Keratinocyte (primary cell): Measurements from ENCODE around the gene TFR2. TPM values are rescaled to one million over a fixed set of nuclear protein-coding genes. Genes with fewer than 3 reads are reported as not detected.
A peak's percentile ranks its signal among the peaks of the same experiment; 100 is the strongest.

Source experiments
- DNase-seq: peaks from one replicate; pipeline ENCODE4 v3.0.0-alpha.2; 2011; ENCODE audit warnings: low read depth, missing footprints, low spot score
- FAIRE-seq: peaks from 2 replicates; lab custom pipeline; 2011; peaks lifted over from hg19 to GRCh38; lab: Jason Lieb, UNC
- H2AFZ ChIP-seq: 2 replicates; pipeline ENCODE4 v1.6.0; 2012; ENCODE audit warnings: low read length, control low read depth, inconsistent platforms; ENCODE audit not compliant: control insufficient read depth
- H3K27ac ChIP-seq: 2 replicates; pipeline ENCODE4 v1.5.1; 2011; ENCODE audit warnings: low read length; ENCODE audit not compliant: control insufficient read depth, insufficient read depth
- H3K27me3 ChIP-seq: 3 replicates; pipeline ENCODE4 v1.6.0; 2011; ENCODE audit warnings: low read length; ENCODE audit not compliant: control insufficient read depth, insufficient read depth; ENCODE audit errors: extremely low read depth
- H3K36me3 ChIP-seq, 2 experiments: 2 replicates in 1 of 2; 3 replicates in 1 of 2; pipeline ENCODE4 v1.5.1; 2011; ENCODE audit warnings: low read length in 2 of 2, mild to moderate bottlenecking in 1 of 2; ENCODE audit not compliant: control insufficient read depth in 2 of 2, insufficient read depth in 2 of 2; ENCODE audit errors: extremely low read depth in 1 of 2
- H3K4me1 ChIP-seq: 3 replicates; pipeline ENCODE4 v1.5.1; 2011; ENCODE audit warnings: low read length; ENCODE audit not compliant: control insufficient read depth, insufficient read depth; ENCODE audit errors: extremely low read depth
- H3K4me2 ChIP-seq: 3 replicates; pipeline ENCODE4 v1.6.0; 2011; ENCODE audit warnings: low read depth, low read length; ENCODE audit not compliant: control insufficient read depth, insufficient read depth; ENCODE audit errors: extremely low read depth
- H3K4me3 ChIP-seq, 3 experiments: fragments of 200-600 bp in 1 of 3; sonication (generic) in 1 of 3; 2 replicates in 2 of 3; 3 replicates in 1 of 3; pipeline ENCODE4 v1.5.1; 2011 to 2016; ENCODE audit warnings: low read length in 3 of 3, mild to moderate bottlenecking in 3 of 3, control low read depth in 2 of 3, inconsistent platforms in 1 of 3, low read depth in 1 of 3, mixed read lengths in 1 of 3, mixed run types in 1 of 3, moderate library complexity in 1 of 3; ENCODE audit not compliant: control insufficient read depth in 2 of 3, insufficient read depth in 2 of 3; ENCODE audit errors: extremely low read depth in 1 of 3
- H3K79me2 ChIP-seq: 2 replicates; pipeline ENCODE4 v1.6.0; 2012; ENCODE audit warnings: low read length; ENCODE audit not compliant: control insufficient read depth, insufficient read depth
- H3K9ac ChIP-seq: 3 replicates; pipeline ENCODE4 v1.6.0; 2011; ENCODE audit warnings: low read length; ENCODE audit not compliant: control insufficient read depth, insufficient read depth; ENCODE audit errors: extremely low read depth
- H3K9me1 ChIP-seq: 3 replicates; pipeline ENCODE4 v1.6.0; 2011; ENCODE audit warnings: low read length; ENCODE audit not compliant: control insufficient read depth, insufficient read depth; ENCODE audit errors: extremely low read depth
- H3K9me3 ChIP-seq: 2 replicates; pipeline ENCODE4 v1.5.1; 2012; ENCODE audit warnings: low read depth, low read length; ENCODE audit not compliant: control insufficient read depth
- H4K20me1 ChIP-seq: 3 replicates; pipeline ENCODE4 v1.6.0; 2011; ENCODE audit warnings: low read length; ENCODE audit not compliant: control insufficient read depth, insufficient read depth; ENCODE audit errors: extremely low read depth
- EZH2 ChIP-seq: IDR thresholded peaks from one replicate; pipeline ENCODE4 v1.6.1; 2012; ENCODE audit warnings: inconsistent platforms, mild to moderate bottlenecking, low read length, moderate library complexity
- dilution Hi-C: fragments of 300-500 bp; cut with MboI; formaldehyde crosslinking; loops from one replicate; pipeline ENCODE4 v1.7.0; 2020; ENCODE audit warnings: low sequenced_read_pairs; ENCODE audit not compliant: extremely low pct_ligation_motif_present
- polyA plus RNA-seq, 5 experiments: library from polyadenylated mRNA; depleted of rRNA in 3 of 5; stranded (reverse) in 3 of 5; stranded (forward) in 1 of 5; unstranded in 1 of 5; fragments of >200 nt; gene quantifications; 1 replicate in 1 of 5; 2 replicates in 3 of 5; 3 replicates in 1 of 5; pipeline versions ENCODE4 v1.2.1 to v1.2.3, GENCODE V29; 2011 to 2012; ENCODE audit warnings: missing spikeins in 2 of 5, low read depth in 1 of 5, low replicate concordance in 1 of 5
- TF ChIP-seq, protein P1 (sequence below), 3 experiments: IDR thresholded peaks in 1 of 3; conservative IDR thresholded peaks in 1 of 3; optimal IDR thresholded peaks in 1 of 3; 2 replicates in 2 of 3; 3 replicates in 1 of 3; pipeline versions ENCODE3 to v1.5.1; 2011; ENCODE audit warnings: low read length in 3 of 3, mild to moderate bottlenecking in 3 of 3, moderate library complexity in 2 of 3, control low read depth in 1 of 3, inconsistent platforms in 1 of 3; ENCODE audit not compliant: insufficient read depth in 2 of 3; ENCODE audit errors: extremely low read depth in 1 of 3

TFR2 gene
- polyA plus RNA-seq, 1 donor (not counting 4 experiments of a cell fraction or from before 2014, with no cell fraction given): 0.12 TPM

DNA sequence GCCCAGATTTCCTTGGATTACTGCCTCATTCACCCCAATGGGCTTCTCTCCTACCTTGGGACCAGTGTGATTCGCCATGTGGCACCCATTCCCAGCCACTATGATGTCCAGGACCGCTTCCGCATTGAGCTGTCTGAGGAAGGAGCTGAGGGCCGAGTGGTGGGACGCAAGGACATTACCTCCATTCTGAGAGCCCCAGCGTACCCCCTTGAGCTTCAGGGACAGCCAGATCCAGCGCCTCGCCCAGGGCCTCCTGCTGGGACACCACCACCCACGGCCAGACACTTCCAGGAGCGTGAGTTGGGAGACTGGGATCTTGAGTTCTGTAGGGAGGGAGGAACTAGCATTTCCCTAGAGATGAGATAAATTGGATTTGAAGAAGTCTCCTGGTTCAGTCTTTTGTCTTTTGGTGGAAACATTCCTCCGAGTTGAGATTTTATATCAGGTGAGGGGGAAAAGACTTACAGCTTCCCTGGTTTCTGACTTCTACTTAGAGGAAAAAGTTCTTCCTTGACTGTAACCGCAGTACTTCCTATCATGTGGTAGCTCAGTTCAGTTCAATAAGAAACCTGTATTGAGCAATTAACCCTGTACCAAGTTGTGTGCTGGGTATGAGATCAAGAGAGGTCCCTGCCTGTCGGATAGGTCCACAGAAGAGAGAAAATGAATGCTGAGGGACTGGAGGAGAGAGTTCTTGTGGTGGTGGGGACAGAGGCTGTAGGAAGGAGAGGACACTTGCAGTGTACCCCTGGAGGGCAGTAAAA, 27.8 kb downstream of the TFR2 start:
- H2AFZ ChIP-seq: no peak overlapping the region
- no peaks in the 10 kb centered on the region for H3K27me3 ChIP-seq
- no peaks in the 10 kb centered on the region for H3K9me1 ChIP-seq
- peak overlapping the region in 2 of 3 experiments; percentile 90 to 92 for H3K4me3 ChIP-seq
- H3K9ac ChIP-seq: no peak overlapping the region
- H3K4me2 ChIP-seq: peak overlapping the region; percentile 88
- no peaks in the 10 kb centered on the region for H3K36me3 ChIP-seq
- no peaks in the 10 kb centered on the region for H3K9me3 ChIP-seq
- FAIRE-seq (no peak), DNase-seq (no peak)
- H3K4me1 ChIP-seq: peaks cover 9% of the 10 kb centered on the region
- no peaks in the 10 kb centered on the region for H3K79me2 ChIP-seq
- no peaks in the 10 kb centered on the region for H4K20me1 ChIP-seq
- TF ChIP-seq, protein P1, sequence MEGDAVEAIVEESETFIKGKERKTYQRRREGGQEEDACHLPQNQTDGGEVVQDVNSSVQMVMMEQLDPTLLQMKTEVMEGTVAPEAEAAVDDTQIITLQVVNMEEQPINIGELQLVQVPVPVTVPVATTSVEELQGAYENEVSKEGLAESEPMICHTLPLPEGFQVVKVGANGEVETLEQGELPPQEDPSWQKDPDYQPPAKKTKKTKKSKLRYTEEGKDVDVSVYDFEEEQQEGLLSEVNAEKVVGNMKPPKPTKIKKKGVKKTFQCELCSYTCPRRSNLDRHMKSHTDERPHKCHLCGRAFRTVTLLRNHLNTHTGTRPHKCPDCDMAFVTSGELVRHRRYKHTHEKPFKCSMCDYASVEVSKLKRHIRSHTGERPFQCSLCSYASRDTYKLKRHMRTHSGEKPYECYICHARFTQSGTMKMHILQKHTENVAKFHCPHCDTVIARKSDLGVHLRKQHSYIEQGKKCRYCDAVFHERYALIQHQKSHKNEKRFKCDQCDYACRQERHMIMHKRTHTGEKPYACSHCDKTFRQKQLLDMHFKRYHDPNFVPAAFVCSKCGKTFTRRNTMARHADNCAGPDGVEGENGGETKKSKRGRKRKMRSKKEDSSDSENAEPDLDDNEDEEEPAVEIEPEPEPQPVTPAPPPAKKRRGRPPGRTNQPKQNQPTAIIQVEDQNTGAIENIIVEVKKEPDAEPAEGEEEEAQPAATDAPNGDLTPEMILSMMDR (optimal IDR thresholded peaks at IDR 0.05 in 1 of 3, IDR thresholded peaks at IDR 0.05 in 1 of 3, conservative IDR thresholded peaks at IDR 0.05 in 1 of 3; ENCODE audit: extremely low read depth in 1 of 3, insufficient read depth in 2 of 3, low read length in 3 of 3): no peak
- TF ChIP-seq EZH2: no peak
- dilution Hi-C loops: no loop called here
- H3K27ac ChIP-seq: no peak overlapping the region

GRCh38 chr7:100612730-100613390, 28.5 kb downstream of the TFR2 start:
- no peak for TF ChIP-seq EZH2
- TF ChIP-seq, protein P1 (optimal IDR thresholded peaks at IDR 0.05 in 1 of 3, IDR thresholded peaks at IDR 0.05 in 1 of 3, conservative IDR thresholded peaks at IDR 0.05 in 1 of 3; ENCODE audit: extremely low read depth in 1 of 3, insufficient read depth in 2 of 3, low read length in 3 of 3): peak in 1 of 3 experiments; percentile 28
- no peaks in the 10 kb centered on the region for H3K9me1 ChIP-seq
- FAIRE-seq (no peak), DNase-seq (no peak)
- dilution Hi-C loops: no loop called here
- H3K4me1 ChIP-seq: peaks cover 9% of the 10 kb centered on the region
- peak overlapping the region; percentile 73 for H2AFZ ChIP-seq
- no peaks in the 10 kb centered on the region for H3K9me3 ChIP-seq
- H3K36me3 ChIP-seq: no peaks in the 10 kb centered on the region
- peak overlapping the region; percentile 86 for H3K9ac ChIP-seq
- no peak overlapping the region for H3K27ac ChIP-seq
- H3K27me3 ChIP-seq: no peaks in the 10 kb centered on the region
- no peaks in the 10 kb centered on the region for H4K20me1 ChIP-seq
- H3K79me2 ChIP-seq: no peaks in the 10 kb centered on the region
- peak overlapping the region; percentile 88 for H3K4me2 ChIP-seq
- peak overlapping the region; percentile 58 to 92 (median 90) for H3K4me3 ChIP-seq
